SH-SY5Y (cell line): ENCODE results near the gene GASK1A.

Source experiments
- GATA2 ChIP-seq: IDR thresholded peaks from 2 replicates; pipeline ENCODE4 v1.6.1; 2011; ENCODE audit warnings: mild to moderate bottlenecking, low read depth, low read length
- GATA3 ChIP-seq: IDR thresholded peaks from 2 replicates; pipeline ENCODE4 v1.6.1; 2011; ENCODE audit warnings: low read depth, mild to moderate bottlenecking, low read length, moderate library complexity

DNA sequence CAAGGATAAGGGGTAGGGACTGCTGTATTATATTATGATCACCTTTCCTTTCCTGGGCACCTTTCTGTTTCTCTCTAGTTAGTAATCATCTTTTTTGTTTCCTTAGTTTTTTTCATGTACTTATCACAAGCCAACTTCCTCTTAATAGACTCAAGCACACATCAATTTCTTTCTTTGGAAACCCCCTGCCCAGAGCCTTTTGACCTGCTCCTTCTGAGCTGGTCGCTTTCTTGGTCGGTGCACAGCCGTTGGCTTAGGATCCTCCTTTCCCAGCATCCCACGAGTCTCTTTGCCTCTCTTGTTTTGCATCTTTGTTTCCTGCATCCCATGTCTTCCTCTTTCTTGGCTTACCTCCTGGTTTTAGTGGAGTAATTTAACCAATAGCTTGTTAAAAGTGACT lies 26.9 kb downstream of the GASK1A start:
- TF ChIP-seq GATA2: no peak
- TF ChIP-seq GATA3: no peak
